NCI-H2196 (cell line): ENCODE results near the gene DOK1.

ENCODE experiments used
- DNase-seq: peaks from one replicate; lab custom pipeline; 2025; ENCODE audit not compliant: unreplicated experiment; lab: John Stamatoyannopoulos, UW

Gene DOK1

GRCh38 chr2:74597410-74597809 is 42.9 kb downstream of the DOK1 start:
- peak; percentile 16 for DNase-seq

- DNase-seq = no peak
Observed at GRCh38 chr2:74599676-74600075, 45.2 kb downstream of the DOK1 start.

GRCh38 chr2:74602586-74603281 is 48.2 kb downstream of the DOK1 start:
- DNase-seq = no peak

- no peak for DNase-seq
Observed at GRCh38 chr2:74603282-74604000, 48.9 kb downstream of the DOK1 start.

GRCh38 chr2:74606927-74607326 is 52.4 kb downstream of the DOK1 start:
- DNase-seq = no peak
